GM12873 (cell line): ENCODE data around the gene LYSMD4.

ENCODE experiments used
- TF ChIP-seq, protein P1 (sequence below): IDR thresholded peaks from 2 replicates; pipeline ENCODE4 v1.5.1; 2012; ENCODE audit warnings: low read depth, mild to moderate bottlenecking, moderate library complexity, low read length, control low read depth; ENCODE audit not compliant: insufficient read depth; ENCODE audit errors: missing control alignments

The LYSMD4 gene

DNA sequence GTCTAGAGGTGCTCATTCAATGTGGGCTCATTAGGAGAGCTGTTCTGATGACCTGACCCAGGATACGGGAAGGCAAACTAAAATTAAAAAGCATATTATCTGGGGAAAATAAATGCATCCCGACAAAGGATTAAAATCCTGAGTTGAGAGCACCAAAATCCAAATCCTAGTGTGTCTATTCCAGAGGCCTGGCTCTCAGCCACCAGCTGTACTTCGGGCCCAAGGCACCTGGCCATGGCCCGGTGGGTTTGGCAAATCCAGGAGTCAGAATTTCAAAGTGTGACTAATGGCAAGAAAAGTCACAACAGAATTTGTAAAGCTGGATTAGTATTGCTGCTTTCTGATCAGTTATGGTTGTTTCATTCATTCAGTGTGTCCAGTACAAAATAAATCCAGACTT lies 2.6 kb upstream of the LYSMD4 start:
- TF ChIP-seq, protein P1, sequence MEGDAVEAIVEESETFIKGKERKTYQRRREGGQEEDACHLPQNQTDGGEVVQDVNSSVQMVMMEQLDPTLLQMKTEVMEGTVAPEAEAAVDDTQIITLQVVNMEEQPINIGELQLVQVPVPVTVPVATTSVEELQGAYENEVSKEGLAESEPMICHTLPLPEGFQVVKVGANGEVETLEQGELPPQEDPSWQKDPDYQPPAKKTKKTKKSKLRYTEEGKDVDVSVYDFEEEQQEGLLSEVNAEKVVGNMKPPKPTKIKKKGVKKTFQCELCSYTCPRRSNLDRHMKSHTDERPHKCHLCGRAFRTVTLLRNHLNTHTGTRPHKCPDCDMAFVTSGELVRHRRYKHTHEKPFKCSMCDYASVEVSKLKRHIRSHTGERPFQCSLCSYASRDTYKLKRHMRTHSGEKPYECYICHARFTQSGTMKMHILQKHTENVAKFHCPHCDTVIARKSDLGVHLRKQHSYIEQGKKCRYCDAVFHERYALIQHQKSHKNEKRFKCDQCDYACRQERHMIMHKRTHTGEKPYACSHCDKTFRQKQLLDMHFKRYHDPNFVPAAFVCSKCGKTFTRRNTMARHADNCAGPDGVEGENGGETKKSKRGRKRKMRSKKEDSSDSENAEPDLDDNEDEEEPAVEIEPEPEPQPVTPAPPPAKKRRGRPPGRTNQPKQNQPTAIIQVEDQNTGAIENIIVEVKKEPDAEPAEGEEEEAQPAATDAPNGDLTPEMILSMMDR, result no peak

DNA sequence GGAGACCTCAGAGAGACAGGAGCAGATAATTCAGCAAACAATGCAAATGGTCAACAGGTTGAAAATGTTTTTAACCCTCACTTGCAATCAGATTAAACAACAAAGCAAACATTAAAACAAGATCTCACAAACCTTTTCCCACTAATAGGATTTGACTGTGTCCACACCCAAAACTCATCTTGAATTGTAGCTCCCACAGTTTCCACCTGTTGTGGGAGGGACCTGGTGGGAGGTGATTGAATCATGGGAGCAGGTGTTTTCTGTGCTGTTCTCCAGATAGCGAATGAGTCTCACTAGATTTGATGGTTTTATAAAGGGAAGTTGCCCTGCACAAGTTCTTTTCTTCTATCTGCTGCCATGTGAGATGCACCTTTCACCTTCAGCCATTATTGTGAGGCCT lies 1.3 kb upstream of the LYSMD4 start:
- TF ChIP-seq, protein P1, result no peak

DNA sequence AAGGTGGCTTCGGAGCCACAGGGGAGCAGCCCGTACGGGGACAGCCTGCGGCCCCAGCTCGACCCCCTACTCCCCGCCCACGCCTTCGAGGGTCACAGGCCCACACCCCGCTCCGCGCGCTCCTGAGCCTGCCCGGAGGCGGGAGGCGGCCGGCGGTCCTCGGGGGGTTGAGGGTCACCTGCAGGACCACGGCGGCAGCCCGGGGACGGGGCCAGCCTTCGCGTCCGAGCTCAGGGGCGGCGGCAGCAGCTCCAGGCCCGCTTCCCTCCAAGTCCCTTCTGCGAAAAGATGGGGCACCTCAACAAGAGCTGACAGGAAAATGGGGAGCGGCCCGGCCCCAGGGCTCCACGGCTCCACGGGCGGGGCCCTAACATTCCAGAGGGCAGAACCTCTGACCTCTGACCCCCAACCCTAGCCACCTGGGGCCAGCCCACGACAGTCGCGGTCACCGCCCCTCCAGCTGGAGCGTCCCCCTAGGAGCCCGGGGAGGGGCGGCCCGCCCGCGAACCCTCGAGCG lies 428 bp downstream of the LYSMD4 start:
- TF ChIP-seq, protein P1, result no peak

DNA sequence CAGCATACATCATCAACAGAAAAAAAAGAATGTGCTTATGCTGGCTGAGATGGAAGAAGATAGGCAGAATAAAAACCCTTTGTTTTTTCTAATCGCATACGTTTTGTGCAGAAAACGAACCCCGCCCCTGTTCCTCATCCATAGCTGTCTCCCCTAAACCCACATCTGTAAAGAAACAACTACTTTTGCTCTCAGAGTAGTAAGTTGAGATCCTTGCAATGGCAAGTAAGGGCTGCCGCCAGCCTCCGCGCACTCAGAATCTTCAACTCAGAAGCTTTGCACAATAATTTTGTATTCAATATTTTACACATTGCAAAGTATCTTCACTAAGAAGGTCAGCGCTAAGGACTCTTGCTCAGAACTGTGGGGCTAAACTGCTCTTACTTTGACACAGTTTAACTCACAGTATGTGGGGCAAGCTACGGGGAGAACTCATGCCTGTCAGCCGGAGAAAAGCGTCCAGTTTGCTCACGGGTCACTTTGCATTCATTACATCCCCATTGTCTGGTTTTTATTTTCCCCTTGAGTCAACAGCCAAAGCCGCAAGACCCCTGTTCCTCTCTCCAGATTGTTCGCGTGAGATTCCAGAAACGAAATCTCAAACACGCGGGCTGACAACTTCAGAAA lies 1.0 kb downstream of the LYSMD4 start:
- TF ChIP-seq, protein P1, result no peak

DNA sequence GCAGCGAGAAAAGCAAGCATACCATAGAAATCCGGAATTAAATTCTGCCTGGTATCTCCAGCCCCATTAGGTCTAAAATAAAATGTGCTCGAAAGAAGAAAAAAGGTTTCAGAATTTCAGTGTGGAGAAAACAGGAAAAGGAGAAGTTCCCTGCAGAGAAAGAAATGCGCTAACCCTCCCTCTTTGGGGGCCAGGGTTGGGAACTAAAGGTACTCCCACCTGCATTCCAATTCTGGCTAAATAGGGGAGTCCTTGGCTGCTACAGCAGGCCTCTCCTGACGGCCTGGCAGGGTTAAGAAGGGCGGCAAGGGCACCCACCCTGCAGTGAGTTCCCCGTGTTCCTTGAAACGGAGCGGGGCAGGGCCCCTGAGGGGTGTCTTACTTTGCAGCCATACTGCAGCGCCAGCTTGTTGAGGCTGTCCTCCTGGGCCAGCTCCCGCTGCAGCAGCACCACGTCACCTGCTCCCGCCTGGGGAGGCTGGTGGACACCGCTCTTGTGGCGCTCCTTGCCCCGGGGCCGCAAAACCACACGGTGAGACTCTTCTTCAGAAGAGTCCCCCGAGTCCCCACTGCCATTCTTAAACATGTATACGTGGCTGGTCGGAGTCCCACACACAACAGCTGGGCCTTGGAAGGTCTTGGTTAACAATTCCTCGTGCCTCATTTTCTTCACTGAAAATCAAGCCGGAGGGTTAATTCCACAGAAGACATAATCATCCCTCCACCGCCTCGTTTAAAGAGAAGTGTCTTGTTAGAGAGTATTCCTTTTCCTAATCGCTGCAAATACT lies 1.7 kb downstream of the LYSMD4 start:
- TF ChIP-seq, protein P1, result no peak

DNA sequence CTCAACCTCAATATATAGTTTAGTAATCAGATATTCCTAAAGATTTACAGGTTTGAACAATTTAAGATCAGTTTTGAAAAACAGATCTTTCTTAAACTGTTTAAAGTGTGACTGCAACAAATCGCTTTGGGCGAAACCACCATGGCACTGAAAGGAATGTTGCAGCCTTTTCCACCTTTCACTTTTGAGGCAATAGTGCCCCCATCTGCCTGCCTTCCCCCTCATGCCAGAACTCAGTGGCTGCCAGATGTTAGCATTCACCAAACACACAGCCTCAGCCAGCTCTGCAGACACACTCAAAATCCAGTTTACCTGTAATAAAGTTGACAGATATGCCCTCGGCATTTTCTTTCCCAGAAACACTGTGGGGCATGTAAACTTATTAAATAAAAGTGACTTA lies 3.3 kb downstream of the LYSMD4 start:
- TF ChIP-seq, protein P1, result peak; percentile 55

DNA sequence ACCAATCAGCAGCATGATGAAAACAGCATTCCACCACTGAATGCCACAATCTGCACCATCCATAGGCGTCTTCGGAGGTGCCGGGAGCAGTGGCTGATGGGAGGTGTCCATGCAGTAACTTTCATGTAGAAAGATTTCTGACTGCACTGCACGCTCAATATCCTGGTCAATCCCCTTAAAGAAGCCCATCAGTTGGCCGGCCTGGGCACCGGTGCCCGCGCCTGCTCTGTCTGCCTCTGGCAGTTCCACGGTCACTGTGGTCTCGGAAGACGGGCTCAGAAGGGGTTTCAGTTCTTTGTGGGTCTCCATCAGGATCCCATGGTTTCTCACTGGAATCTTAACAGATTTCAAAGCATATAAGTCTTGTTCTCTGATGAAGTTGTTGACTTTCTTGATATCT lies 3.9 kb downstream of the LYSMD4 start:
- TF ChIP-seq, protein P1, result no peak
